Stimulated activated CD8-positive, alpha-beta memory T cell treated with anti-CD3 and anti-CD28 coated beads, Interleukin-7, amount 100 ng/mL, for 48 hours (primary cell): ENCODE data around the gene LDAF1.
"Not testable (repeated sequence)": the region's sequence is repeated elsewhere in the genome, so short reads cannot be mapped to it uniquely, and the experiment has no call there.

Experiments
- DNase-seq, 2 donors: peaks; one replicate each; pipeline ENCODE4 v3.0.0-alpha.2; 2020; ENCODE audit warnings: low read depth in 1 of 2; ENCODE audit errors: extremely low read depth in 1 of 2

The LDAF1 gene

GRCh38 chr16:21158208-21159110, at the start of gene LDAF1:
Gene LDAF1 (plus strand): TSS chr16:21158674. CDS start chr16:21161183, 2,509 bp downstream.
- DNase-seq = peak; percentile 54 to 59

GRCh38 chr16:21115551-21115950, 42.9 kb upstream of the LDAF1 start:
- not testable (repeated sequence) for DNase-seq

GRCh38 chr16:21116148-21116693, 42.3 kb upstream of the LDAF1 start:
- no peak for DNase-seq

- no peak for DNase-seq
These were observed 40.9 kb upstream of the LDAF1 start for GRCh38 chr16:21117567-21117966.

- no peak for DNase-seq
These were observed 37.4 kb upstream of the LDAF1 start for GRCh38 chr16:21120976-21121520.

- DNase-seq = no peak
These were observed 33.3 kb upstream of the LDAF1 start for GRCh38 chr16:21125191-21125590.

- DNase-seq = no peak
These were observed 32.0 kb upstream of the LDAF1 start for GRCh38 chr16:21126518-21126917.

- no peak for DNase-seq
These were observed 29.5 kb upstream of the LDAF1 start for GRCh38 chr16:21128991-21129390.

GRCh38 chr16:21130811-21131210, 27.7 kb upstream of the LDAF1 start:
- DNase-seq = no peak

GRCh38 chr16:21134053-21134452, 24.4 kb upstream of the LDAF1 start:
- no peak for DNase-seq

GRCh38 chr16:21145738-21146137, 12.7 kb upstream of the LDAF1 start:
- DNase-seq = no peak

GRCh38 chr16:21150375-21151001, 8.0 kb upstream of the LDAF1 start, which contains the start of gene DNAH3:
Gene DNAH3 (minus strand): TSS chr16:21150846. CDS start chr16:21150319, 527 bp downstream.
- no peak for DNase-seq

GRCh38 chr16:21152160-21153030, 6.1 kb upstream of the LDAF1 start:
- not testable (repeated sequence) for DNase-seq

- not testable (repeated sequence) for DNase-seq
These were observed 5.2 kb upstream of the LDAF1 start for GRCh38 chr16:21153124-21153729.

GRCh38 chr16:21156011-21156410, 2.5 kb upstream of the LDAF1 start:
- not testable (repeated sequence) for DNase-seq

- no peak for DNase-seq
These were observed 1.6 kb upstream of the LDAF1 start for GRCh38 chr16:21156767-21157467.

GRCh38 chr16:21157632-21158031, 842 bp upstream of the LDAF1 start:
- DNase-seq = no peak

- no peak for DNase-seq
These were observed 942 bp downstream of the LDAF1 start for GRCh38 chr16:21159281-21159951.

GRCh38 chr16:21160276-21160675, 1.8 kb downstream of the LDAF1 start:
- DNase-seq = no peak
